GM08714 (cell line): ENCODE results near the gene KAZN.

Source experiments
- H3K4me3 ChIP-seq: fragments of 200-500 bp; sonication (Bioruptor generic); 2 replicates; pipeline ENCODE4 v1.5.1; 2014; ENCODE audit warnings: mild to moderate bottlenecking, low read length, inconsistent platforms
- ZNF274 ChIP-seq: IDR thresholded peaks from 2 replicates; pipeline ENCODE4 v1.6.1; 2012; ENCODE audit warnings: mild to moderate bottlenecking, low read depth, low read length

Gene KAZN

GRCh38 chr1:14598007-14598497 lies 433 bp upstream of the KAZN start:
- peak overlapping the region; percentile 54; the same call in 1 of the 2 replicates for H3K4me3 ChIP-seq
- no peak for TF ChIP-seq ZNF274

- peak overlapping the region; percentile 54 for H3K4me3 ChIP-seq
- no peak for TF ChIP-seq ZNF274
Measured at GRCh38 chr1:14599183-14599791, 802 bp downstream of the KAZN start.

- TF ChIP-seq ZNF274: no peak
- H3K4me3 ChIP-seq: peak overlapping the region; percentile 55
Measured at GRCh38 chr1:14599800-14600199, 1.3 kb downstream of the KAZN start.

- TF ChIP-seq ZNF274: no peak
- peak overlapping the region; percentile 55 for H3K4me3 ChIP-seq
Measured at GRCh38 chr1:14600405-14601112, 2.1 kb downstream of the KAZN start.

GRCh38 chr1:14602136-14602535 lies 3.7 kb downstream of the KAZN start:
- no peak for TF ChIP-seq ZNF274
- H3K4me3 ChIP-seq: no peak overlapping the region

GRCh38 chr1:14603645-14604044 lies 5.2 kb downstream of the KAZN start:
- TF ChIP-seq ZNF274: no peak
- H3K4me3 ChIP-seq: no peak overlapping the region

GRCh38 chr1:14604414-14604813 lies 5.9 kb downstream of the KAZN start:
- no peak overlapping the region for H3K4me3 ChIP-seq
- TF ChIP-seq ZNF274: no peak

- H3K4me3 ChIP-seq: no peak overlapping the region
- TF ChIP-seq ZNF274: no peak
Measured at GRCh38 chr1:14605945-14606344, 7.5 kb downstream of the KAZN start.

GRCh38 chr1:14606632-14607031 lies 8.1 kb downstream of the KAZN start:
- TF ChIP-seq ZNF274: no peak
- H3K4me3 ChIP-seq: no peak overlapping the region

- H3K4me3 ChIP-seq: no peak overlapping the region
- TF ChIP-seq ZNF274: no peak
Measured at GRCh38 chr1:14607295-14607694, 8.8 kb downstream of the KAZN start.

GRCh38 chr1:14608308-14608707 lies 9.8 kb downstream of the KAZN start:
- H3K4me3 ChIP-seq: no peak overlapping the region
- no peak for TF ChIP-seq ZNF274

GRCh38 chr1:14610761-14611160 lies 12.3 kb downstream of the KAZN start:
- no peak for TF ChIP-seq ZNF274

GRCh38 chr1:14611792-14612191 lies 13.3 kb downstream of the KAZN start:
- no peak for TF ChIP-seq ZNF274
- no peak overlapping the region for H3K4me3 ChIP-seq

More at GRCh38 chr1:14610761-14611160, 12.3 kb downstream of the KAZN start:
- no peak overlapping the region for H3K4me3 ChIP-seq

GRCh38 chr1:14612256-14612655 lies 13.8 kb downstream of the KAZN start:
- no peak overlapping the region for H3K4me3 ChIP-seq
- no peak for TF ChIP-seq ZNF274

- TF ChIP-seq ZNF274: no peak
- no peak overlapping the region for H3K4me3 ChIP-seq
Measured at GRCh38 chr1:14613926-14614325, 15.4 kb downstream of the KAZN start.
